K562 (cell line): ENCODE measurements around the gene OSBPL7. TPM values are rescaled to one million over a fixed set of nuclear protein-coding genes. Genes with fewer than 3 reads are reported as not detected.

Experiments used
- ATAC-seq: fragments of 200-7000 bp; cut with Tn5 transposase; 3 replicates; pipeline ENCODE4 v1.9.1; 2020; ENCODE audit warnings: moderate library complexity
- BruUV-seq: library from RNA; stranded (reverse); fragments of 400-500 nt; replicated peaks from 2 replicates; lab custom pipeline; 2021; lab: Mats Ljungman, UMichigan
- CTCF ChIA-PET: fragments of 300-600 bp; formaldehyde crosslinking; extraction: SDS; loops from one replicate; lab custom pipeline; 2021; ENCODE audit warnings: low intra/inter-chr PET ratio; lab: Yijun Ruan, JAX
- POLR2A ChIA-PET: fragments of 300-600, 350-650 bp; sonication (Branson Sonifier 250); formaldehyde crosslinking; extraction: SDS; loops from one replicate; lab custom pipeline; 2021; ENCODE audit warnings: antibody characterized with exemption, inconsistent platforms; lab: Yijun Ruan, JAX
- DNase-seq, 4 experiments: peaks; one replicate each; pipeline versions ENCODE4 v3.0.0 to v3.0.0-alpha.2; 2011 to 2018; ENCODE audit warnings: low spot score in 3 of 4, mixed read lengths in 3 of 4; ENCODE audit errors: extremely low read depth in 1 of 4
- FAIRE-seq: peaks from 2 replicates; lab custom pipeline; 2011; peaks lifted over from hg19 to GRCh38; lab: Jason Lieb, UNC
- H2AFZ ChIP-seq: 2 replicates; pipeline ENCODE4 v1.6.0; 2011; ENCODE audit warnings: low read depth, low read length, control low read depth, inconsistent platforms
- H3K27ac ChIP-seq: fragments of 200-600 bp; 3 replicates; pipeline ENCODE4 v1.8.0; 2011; ENCODE audit warnings: low read depth, mild to moderate bottlenecking, control low read depth, inconsistent platforms, low read length, moderate library complexity, mixed read lengths; ENCODE audit errors: extremely low read depth
- H3K27me3 ChIP-seq, 2 experiments: fragments of 300-600 bp in 1 of 2; 2 replicates in 1 of 2; 3 replicates in 1 of 2; pipeline versions ENCODE4 v1.6.0 to v1.8.0; 2011; ENCODE audit warnings: inconsistent platforms in 2 of 2, low read length in 2 of 2, mild to moderate bottlenecking in 1 of 2, mixed read lengths in 1 of 2, moderate library complexity in 1 of 2; ENCODE audit not compliant: control insufficient read depth in 2 of 2, insufficient read depth in 2 of 2
- H3K36me3 ChIP-seq: fragments of 300-600 bp; 3 replicates; pipeline ENCODE4 v1.8.0; 2011; ENCODE audit warnings: mild to moderate bottlenecking, low read length, inconsistent platforms; ENCODE audit not compliant: control insufficient read depth, insufficient read depth
- H3K4me1 ChIP-seq, 2 experiments: fragments of 200-600 bp in 1 of 2; replicated peaks in 1 of 2; 2 replicates in 1 of 2; 3 replicates in 1 of 2; pipeline versions ENCODE4 v1.5.1 to v1.8.0; 2011; ENCODE audit warnings: inconsistent platforms in 2 of 2, low read length in 2 of 2, mild to moderate bottlenecking in 1 of 2, mixed read lengths in 1 of 2, moderate library complexity in 1 of 2; ENCODE audit not compliant: control insufficient read depth in 2 of 2, insufficient read depth in 2 of 2
- H3K4me2 ChIP-seq: 2 replicates; pipeline ENCODE4 v1.6.1; 2011; ENCODE audit warnings: low read length, control low read depth, inconsistent platforms, mixed read lengths; ENCODE audit not compliant: insufficient read depth
- H3K4me3 ChIP-seq: fragments of 200-600 bp; sonication (generic), shearing (Covaris generic); 2 replicates; pipeline ENCODE4 v1.5.1; 2016; ENCODE audit warnings: control low read depth, inconsistent platforms
- H3K79me2 ChIP-seq: fragments of 200-600 bp; 3 replicates; pipeline ENCODE4 v1.8.0; 2011; ENCODE audit warnings: low read length, inconsistent platforms; ENCODE audit not compliant: control insufficient read depth, insufficient read depth
- H3K9ac ChIP-seq, 2 experiments: 2 replicates each; pipeline versions ENCODE4 v1.6.0 to v1.6.1; 2011; ENCODE audit warnings: low read depth in 2 of 2, low read length in 2 of 2, control low read depth in 1 of 2, inconsistent platforms in 1 of 2, mild to moderate bottlenecking in 1 of 2, mixed read lengths in 1 of 2; ENCODE audit not compliant: insufficient read depth in 1 of 2
- H3K9me1 ChIP-seq: one replicate; pipeline ENCODE4 v1.6.0; 2011; ENCODE audit warnings: inconsistent platforms, mild to moderate bottlenecking, low read length, moderate library complexity; ENCODE audit not compliant: control insufficient read depth, insufficient read depth
- H3K9me3 ChIP-seq: replicated peaks from 2 replicates; pipeline ENCODE4 v1.5.1; 2011; ENCODE audit warnings: low read depth, low read length, inconsistent platforms; ENCODE audit not compliant: control insufficient read depth, insufficient read depth
- H4K20me1 ChIP-seq: replicated peaks from 2 replicates; pipeline ENCODE4 v1.6.1; 2011; ENCODE audit warnings: low read length, inconsistent platforms, mixed read lengths; ENCODE audit not compliant: control insufficient read depth, insufficient read depth
- HDAC2 ChIP-seq: fragments of 450-650 bp; IDR thresholded peaks from 2 replicates; pipeline ENCODE4 v1.6.1; 2016; ENCODE audit warnings: mild to moderate bottlenecking
- IFI16 ChIP-seq: fragments of 250-450 bp; sonication (Bioruptor Pico); IDR thresholded peaks from 2 replicates; pipeline ENCODE4 v2.1.2; 2022; ENCODE audit warnings: mild to moderate bottlenecking, inconsistent platforms
- MCM3 ChIP-seq: fragments of 450-650 bp; IDR thresholded peaks from 2 replicates; pipeline ENCODE4 v1.6.1; 2016
- MEIS2 ChIP-seq: fragments of 450-650 bp; IDR thresholded peaks from 2 replicates; pipeline ENCODE4 v1.6.1; 2014; ENCODE audit warnings: mild to moderate bottlenecking; ENCODE audit not compliant: partially characterized antibody
- MIER1 ChIP-seq: fragments of 450-650 bp; IDR thresholded peaks from 2 replicates; pipeline ENCODE4 v1.6.1; 2016; ENCODE audit warnings: antibody characterized with exemption, mild to moderate bottlenecking, low read depth
- NR1H2 ChIP-seq: sonication (generic); formaldehyde crosslinking; IDR thresholded peaks from 2 replicates; pipeline ENCODE4 v1.4.0; 2020; ENCODE audit warnings: mild to moderate bottlenecking, missing genetic modification reagents
- TAF9B ChIP-seq: fragments of 450-650 bp; IDR thresholded peaks from 2 replicates; pipeline ENCODE4 v1.6.1; 2018; ENCODE audit warnings: mild to moderate bottlenecking; ENCODE audit not compliant: partially characterized antibody
- ZNF197 ChIP-seq: fragments of 200-800 bp; sonication (Bioruptor generic); IDR thresholded peaks from 2 replicates; pipeline ENCODE4 v1.6.1; 2016; ENCODE audit warnings: low read depth, missing genetic modification characterization, missing compliant biosample characterization
- WGBS: fragments of 100-300 bp; shearing (Covaris generic); methylation state at CpG from one replicate; pipeline ENCODE4 v1.1.6; 2016; ENCODE audit warnings: low coverage, mixed read lengths; ENCODE audit not compliant: insufficient coverage; ENCODE audit errors: missing lambda C conversion rate; 5-methylcytosine and 5-hydroxymethylcytosine counted together
- in situ Hi-C: fragments of 300-500 bp; cut with MboI; formaldehyde crosslinking; loops from 4 replicates; pipeline ENCODE4 v1.15.0; 2018; ENCODE audit warnings: inconsistent platforms, mixed read lengths
- intact Hi-C: fragments of 100-400 bp; cut with micrococcal nuclease; formaldehyde crosslinking; loops from 2 replicates; pipeline ENCODE4 v1.14.2; 2022
- polyA plus RNA-seq, 8 experiments: library from polyadenylated mRNA; depleted of rRNA in 4 of 8; stranded (reverse) in 5 of 8; unstranded in 3 of 8; fragments of >200 nt; fragmentation: Nextera tagmentation in 2 of 8; fragmentation: Illumina TruSeq in 1 of 8; extraction: Ambion mirVana in 2 of 8; extraction: Trizol in 1 of 8; gene quantifications; 2 replicates each; pipeline versions ENCODE4 v1.2.1 to v1.2.3, GENCODE V29; 2011 to 2014; ENCODE audit warnings: inconsistent platforms in 1 of 8, missing spikeins in 1 of 8
- total RNA-seq, 7 experiments: library from RNA; depleted of rRNA in 6 of 7; stranded (reverse); fragments of >200 nt in 6 of 7; fragmentation: Illumina TruSeq in 2 of 7; extraction: Trizol in 2 of 7; gene quantifications; 2 replicates each; pipeline versions ENCODE4 v1.2.1 to v1.2.3, GENCODE V29; 2011 to 2021; ENCODE audit warnings: low replicate concordance in 1 of 7
- TF ChIP-seq, protein P1 (sequence below): fragments of 450-650 bp; IDR thresholded peaks from 2 replicates; pipeline ENCODE4 v1.6.1; 2017; ENCODE audit warnings: antibody characterized with exemption, mild to moderate bottlenecking
- TF ChIP-seq, protein P2 (sequence below): fragments of 450-650 bp; IDR thresholded peaks from 2 replicates; pipeline ENCODE4 v1.6.1; 2016; ENCODE audit warnings: mild to moderate bottlenecking
- TF ChIP-seq, protein P3 (sequence below): fragments of 450-650 bp; conservative IDR thresholded peaks from 2 replicates; pipeline ENCODE4 v1.6.1; 2016; ENCODE audit warnings: missing genetic modification characterization, low read depth, mild to moderate bottlenecking, missing compliant biosample characterization, moderate library complexity

Gene OSBPL7
- total and polyA plus RNA-seq, 9 of the 15 experiments (the other 6 are each of a cell fraction or from before 2014, with no cell fraction given) = 0.32 to 11.9 (median 5.8) TPM

GRCh38 chr17:47789611-47790561, 31.7 kb downstream of the OSBPL7 start (continued):
- TF ChIP-seq, protein P1, sequence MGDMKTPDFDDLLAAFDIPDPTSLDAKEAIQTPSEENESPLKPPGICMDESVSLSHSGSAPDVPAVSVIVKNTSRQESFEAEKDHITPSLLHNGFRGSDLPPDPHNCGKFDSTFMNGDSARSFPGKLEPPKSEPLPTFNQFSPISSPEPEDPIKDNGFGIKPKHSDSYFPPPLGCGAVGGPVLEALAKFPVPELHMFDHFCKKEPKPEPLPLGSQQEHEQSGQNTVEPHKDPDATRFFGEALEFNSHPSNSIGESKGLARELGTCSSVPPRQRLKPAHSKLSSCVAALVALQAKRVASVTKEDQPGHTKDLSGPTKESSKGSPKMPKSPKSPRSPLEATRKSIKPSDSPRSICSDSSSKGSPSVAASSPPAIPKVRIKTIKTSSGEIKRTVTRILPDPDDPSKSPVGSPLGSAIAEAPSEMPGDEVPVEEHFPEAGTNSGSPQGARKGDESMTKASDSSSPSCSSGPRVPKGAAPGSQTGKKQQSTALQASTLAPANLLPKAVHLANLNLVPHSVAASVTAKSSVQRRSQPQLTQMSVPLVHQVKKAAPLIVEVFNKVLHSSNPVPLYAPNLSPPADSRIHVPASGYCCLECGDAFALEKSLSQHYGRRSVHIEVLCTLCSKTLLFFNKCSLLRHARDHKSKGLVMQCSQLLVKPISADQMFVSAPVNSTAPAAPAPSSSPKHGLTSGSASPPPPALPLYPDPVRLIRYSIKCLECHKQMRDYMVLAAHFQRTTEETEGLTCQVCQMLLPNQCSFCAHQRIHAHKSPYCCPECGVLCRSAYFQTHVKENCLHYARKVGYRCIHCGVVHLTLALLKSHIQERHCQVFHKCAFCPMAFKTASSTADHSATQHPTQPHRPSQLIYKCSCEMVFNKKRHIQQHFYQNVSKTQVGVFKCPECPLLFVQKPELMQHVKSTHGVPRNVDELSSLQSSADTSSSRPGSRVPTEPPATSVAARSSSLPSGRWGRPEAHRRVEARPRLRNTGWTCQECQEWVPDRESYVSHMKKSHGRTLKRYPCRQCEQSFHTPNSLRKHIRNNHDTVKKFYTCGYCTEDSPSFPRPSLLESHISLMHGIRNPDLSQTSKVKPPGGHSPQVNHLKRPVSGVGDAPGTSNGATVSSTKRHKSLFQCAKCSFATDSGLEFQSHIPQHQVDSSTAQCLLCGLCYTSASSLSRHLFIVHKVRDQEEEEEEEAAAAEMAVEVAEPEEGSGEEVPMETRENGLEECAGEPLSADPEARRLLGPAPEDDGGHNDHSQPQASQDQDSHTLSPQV = no peak

- CTCF ChIA-PET = no interaction called here
- peak; percentile 19 for TF ChIP-seq MEIS2
- no peak for TF ChIP-seq IFI16
- TF ChIP-seq MCM3 = no peak
- no peak for TF ChIP-seq NR1H2 (CRISPR knock-in tag)
- peak; percentile 97 for TF ChIP-seq MIER1
- no peak for TF ChIP-seq TAF9B
- no peak for TF ChIP-seq ZNF197 (CRISPR knock-in tag)
- TF ChIP-seq, protein P2, sequence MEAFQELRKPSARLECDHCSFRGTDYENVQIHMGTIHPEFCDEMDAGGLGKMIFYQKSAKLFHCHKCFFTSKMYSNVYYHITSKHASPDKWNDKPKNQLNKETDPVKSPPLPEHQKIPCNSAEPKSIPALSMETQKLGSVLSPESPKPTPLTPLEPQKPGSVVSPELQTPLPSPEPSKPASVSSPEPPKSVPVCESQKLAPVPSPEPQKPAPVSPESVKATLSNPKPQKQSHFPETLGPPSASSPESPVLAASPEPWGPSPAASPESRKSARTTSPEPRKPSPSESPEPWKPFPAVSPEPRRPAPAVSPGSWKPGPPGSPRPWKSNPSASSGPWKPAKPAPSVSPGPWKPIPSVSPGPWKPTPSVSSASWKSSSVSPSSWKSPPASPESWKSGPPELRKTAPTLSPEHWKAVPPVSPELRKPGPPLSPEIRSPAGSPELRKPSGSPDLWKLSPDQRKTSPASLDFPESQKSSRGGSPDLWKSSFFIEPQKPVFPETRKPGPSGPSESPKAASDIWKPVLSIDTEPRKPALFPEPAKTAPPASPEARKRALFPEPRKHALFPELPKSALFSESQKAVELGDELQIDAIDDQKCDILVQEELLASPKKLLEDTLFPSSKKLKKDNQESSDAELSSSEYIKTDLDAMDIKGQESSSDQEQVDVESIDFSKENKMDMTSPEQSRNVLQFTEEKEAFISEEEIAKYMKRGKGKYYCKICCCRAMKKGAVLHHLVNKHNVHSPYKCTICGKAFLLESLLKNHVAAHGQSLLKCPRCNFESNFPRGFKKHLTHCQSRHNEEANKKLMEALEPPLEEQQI = no peak
- TF ChIP-seq, protein P3, sequence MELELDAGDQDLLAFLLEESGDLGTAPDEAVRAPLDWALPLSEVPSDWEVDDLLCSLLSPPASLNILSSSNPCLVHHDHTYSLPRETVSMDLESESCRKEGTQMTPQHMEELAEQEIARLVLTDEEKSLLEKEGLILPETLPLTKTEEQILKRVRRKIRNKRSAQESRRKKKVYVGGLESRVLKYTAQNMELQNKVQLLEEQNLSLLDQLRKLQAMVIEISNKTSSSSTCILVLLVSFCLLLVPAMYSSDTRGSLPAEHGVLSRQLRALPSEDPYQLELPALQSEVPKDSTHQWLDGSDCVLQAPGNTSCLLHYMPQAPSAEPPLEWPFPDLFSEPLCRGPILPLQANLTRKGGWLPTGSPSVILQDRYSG (tag) = 0 out of 2 replicates have a peak, but pooled peaks have one; percentile 45
- peak; percentile 38; the same call in 1 of the 2 replicates for TF ChIP-seq HDAC2
These were observed 36.0 kb downstream of the OSBPL7 start for GRCh38 chr17:47785538-47786123.

More at GRCh38 chr17:47785538-47786123, 36.0 kb downstream of the OSBPL7 start:
- no TSS peak for BruUV-seq
- peak; percentile 81 for FAIRE-seq
- Histone ChIP-seq H3K36me3 (no peaks in the 10 kb centered on the region), H3K4me1 (peaks cover 0 to 9% of the 10 kb centered on the region in 2 experiments; a peak in 2 of 5 replicates), H4K20me1 (no peaks in the 10 kb centered on the region), H3K9ac (no peak overlapping the region), H3K9me1 (no peaks in the 10 kb centered on the region), H3K27me3 (peaks cover 20 to 40% of the 10 kb centered on the region in 2 experiments), H2AFZ (no peak overlapping the region), H3K4me2 (no peak overlapping the region), H3K27ac (no peak overlapping the region), H3K4me3 (no peak overlapping the region), H3K9me3 (no peaks in the 10 kb centered on the region), H3K79me2 (no peaks in the 10 kb centered on the region)
- 14% methylated on average over 5 of the region's 5 CpGs for WGBS
- ATAC-seq = peak; percentile 81
- DNase-seq = peak; percentile 61 to 74 (median 65)
- intact Hi-C loops (no loop called here), in situ Hi-C loops (no loop called here)
- POLR2A ChIA-PET = interaction anchor here (0.5 to 1.1 kb wide), 3 partner anchors 9 to 134 kb away, joined by 3 to 5 read pairs (median 3); no protein-coding TSS in a partner anchor
